HT-29 (cell line): Measurements from ENCODE around the gene CRIP1. TPM values are rescaled to one million over a fixed set of nuclear protein-coding genes. Genes with fewer than 3 reads are reported as not detected.

Source experiments
- DNase-seq: peaks from one replicate; pipeline ENCODE4 v3.0.0-alpha.2; 2015; ENCODE audit warnings: low spot score
- total RNA-seq: library from RNA; depleted of rRNA; stranded (reverse); fragments of >200 nt; shearing (Covaris generic); gene quantifications from 2 replicates; pipeline ENCODE4 v1.2.3, GENCODE V29; 2014; rRNA removed

CRIP1 gene
- total RNA-seq, 1 experiment from 2014 or later, result 791 TPM

DNA sequence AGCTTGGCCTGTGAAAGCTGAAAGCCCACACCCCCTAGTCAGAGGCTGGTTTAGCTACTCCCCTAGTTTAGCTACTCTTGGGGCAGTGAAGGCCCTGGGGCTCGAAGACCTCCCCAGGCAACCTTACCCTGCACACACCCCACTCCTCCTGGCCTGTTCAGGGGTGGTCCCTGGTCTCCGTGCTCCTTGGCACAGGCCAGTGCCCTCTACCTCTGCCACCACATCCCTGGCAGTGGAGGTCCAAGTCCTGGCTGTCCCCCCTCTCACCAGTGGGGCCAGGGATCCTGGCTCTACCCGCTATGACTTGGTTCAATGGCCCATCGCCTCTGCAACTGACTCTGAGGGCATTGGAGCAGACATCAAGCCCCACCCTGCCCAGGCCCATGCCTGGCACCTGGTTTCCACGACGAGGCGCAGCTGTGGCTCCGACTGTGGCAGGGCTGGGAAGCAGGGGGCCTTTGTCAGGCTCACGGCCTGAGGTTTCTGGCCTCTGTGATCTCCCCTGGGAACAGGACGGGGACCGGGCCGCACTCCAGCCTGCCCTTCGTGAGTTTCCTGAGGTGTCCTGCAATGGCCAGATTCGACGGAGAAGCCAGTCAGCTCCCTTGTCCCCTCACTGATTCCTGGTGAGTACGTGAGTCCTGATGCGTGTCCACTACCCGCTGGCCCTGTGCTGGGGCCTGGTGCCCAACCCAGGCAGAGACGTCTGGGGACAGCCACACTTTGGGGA lies 45.4 kb downstream of the CRIP1 start:
- no peak for DNase-seq

DNA sequence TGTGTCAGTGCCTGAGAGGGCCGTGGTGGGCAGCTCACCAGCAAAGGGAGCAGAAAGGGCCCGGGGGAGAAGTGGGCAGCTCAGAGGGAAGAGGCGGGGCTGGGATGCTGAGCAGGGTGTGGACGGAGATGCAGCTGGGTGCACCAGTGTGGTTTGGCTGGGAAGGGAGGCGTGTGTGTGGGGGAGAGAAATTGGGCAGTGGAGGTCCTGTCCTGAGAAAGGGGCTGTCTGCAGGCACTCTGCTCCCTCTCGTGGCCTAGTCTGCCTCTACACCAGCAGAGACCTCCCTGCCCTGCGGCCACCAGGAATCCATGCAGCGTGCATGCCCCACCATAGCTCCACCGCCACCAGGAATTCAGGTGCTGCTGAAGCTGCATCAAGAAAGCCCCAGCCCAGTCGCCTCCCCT lies 46.1 kb downstream of the CRIP1 start:
- no peak for DNase-seq

DNA sequence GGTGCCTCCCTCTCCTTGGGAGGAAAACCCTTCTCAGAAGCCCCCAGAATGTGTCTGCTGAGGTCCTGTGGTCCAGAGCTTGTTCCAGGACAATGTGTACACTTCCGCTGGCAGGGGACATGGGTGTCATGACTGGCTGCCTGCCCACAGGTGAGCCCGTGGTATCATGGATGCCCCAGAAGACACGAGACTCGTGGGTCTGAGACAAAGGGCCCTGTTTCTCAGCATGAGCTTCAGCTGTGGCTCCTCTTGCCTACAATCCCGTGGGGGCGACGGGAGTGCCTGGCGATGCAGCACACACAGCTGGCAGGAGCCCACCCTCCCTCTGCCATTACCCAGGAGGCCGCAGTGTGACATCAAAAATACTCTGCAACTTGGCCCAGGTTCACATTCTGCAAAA lies 46.7 kb downstream of the CRIP1 start:
- no peak for DNase-seq

DNA sequence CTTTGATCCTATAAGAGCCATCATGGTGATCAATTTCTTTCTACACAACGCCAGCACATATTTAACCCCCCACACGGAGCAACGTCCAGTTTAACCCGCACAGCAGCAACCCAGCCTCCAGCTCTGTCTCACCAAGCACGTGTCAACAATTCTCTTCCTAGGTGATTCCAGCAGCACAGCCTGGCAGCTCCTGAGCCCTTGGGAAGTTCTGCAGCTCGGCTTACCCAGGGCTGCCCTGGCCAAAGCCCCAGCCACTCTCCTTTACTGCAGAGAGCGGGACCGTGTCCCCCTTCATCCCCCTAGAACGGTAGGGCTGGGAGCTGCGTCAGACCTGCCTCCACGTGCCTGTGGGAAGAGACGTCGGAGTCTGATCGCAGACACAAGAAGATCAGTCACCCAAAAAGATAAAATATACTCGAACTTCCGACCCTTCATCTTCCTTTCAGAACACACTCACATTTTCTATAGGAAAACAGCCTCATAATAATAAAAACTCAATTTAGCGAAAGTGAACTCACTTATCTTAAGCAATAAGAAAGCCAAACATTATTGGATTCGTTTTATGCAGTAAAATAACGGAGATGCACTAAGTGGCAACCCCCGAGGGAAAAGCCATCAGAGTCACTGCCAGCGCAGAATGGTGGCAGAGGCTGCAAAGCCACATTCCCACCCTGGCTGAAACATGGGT lies 47.3 kb downstream of the CRIP1 start:
- no peak for DNase-seq

DNA sequence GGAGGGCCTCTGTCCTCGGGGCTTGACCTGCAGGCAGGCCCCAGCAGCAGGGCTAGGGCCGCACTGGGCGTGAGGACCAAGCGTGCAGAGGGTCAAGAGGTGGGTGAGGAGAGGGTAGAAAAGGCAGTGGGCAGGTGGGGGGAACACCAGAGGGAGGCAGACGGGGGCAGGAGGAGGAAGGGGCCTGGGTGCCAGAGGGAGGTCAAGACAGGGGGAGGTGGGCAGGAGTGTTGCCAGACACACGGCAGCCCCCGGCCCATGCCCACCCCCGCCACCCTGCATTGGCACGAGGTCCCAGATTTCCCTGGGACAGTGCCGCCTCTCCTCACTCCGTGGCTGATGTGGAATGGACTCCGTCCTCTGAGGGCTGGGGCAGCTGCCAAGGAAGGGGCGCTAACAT lies 47.9 kb downstream of the CRIP1 start:
- DNase-seq, result no peak

DNA sequence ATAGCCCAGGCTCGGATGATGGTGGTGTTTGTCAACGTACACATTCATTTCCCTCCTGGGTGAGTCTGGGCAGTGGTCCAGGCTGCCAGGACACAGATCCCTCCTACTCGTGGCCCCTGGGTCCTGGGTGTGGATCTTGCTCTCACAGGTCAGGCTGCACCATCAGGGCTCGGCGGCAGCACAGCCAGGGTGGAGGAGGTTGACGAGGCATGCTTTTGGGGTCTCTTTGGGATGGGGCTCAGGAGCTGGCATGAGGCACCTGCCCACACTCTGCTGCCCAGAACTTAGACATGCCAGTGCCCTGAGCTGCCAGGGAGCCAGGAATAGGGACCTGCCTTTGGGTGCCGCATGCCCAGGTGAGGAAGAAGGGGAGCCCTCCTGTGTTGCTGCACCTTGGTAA lies 49.4 kb downstream of the CRIP1 start:
- no peak for DNase-seq

DNA sequence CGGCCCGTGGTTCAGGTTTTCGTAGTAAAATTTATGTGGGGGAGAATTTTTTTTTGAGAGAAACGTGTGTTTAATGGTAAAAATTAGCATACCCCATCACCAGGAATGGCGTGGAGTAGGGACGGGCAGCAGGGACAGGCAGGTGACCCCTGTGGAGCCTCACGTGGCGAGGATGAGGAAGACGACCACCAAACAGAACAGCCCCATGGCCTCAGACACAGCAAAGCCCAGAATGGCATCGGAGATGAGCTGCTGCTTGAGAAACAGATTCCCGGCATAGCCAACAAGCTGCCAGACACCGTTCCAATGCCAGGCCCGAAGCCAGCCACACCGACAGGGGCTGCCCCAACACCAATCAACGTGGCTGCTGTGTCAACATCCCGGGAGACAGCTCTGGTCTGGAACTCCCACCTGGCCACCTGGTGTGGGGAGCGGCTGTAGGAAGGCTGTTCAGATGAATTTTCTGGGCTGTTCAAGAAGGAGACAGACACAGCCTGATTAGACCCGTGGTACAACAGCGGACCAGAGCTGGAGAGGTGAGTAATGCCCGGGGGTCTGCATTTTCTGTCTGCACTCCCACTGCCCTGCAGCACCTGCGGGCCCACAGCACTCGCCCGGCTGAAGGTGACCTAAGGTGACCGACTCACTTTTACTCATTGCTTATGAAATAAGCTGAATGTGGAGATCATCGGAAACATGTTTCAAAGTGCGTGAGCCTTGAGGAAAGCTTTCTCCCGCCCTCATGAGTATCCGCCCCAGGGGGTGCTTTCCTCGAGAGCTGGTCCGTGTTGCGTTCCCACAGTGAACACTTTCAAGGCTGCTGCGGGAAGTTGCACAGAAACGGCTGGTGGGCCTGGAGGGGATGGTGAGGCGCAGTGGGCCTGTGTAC lies 50.2 kb downstream of the CRIP1 start:
- no peak for DNase-seq

DNA sequence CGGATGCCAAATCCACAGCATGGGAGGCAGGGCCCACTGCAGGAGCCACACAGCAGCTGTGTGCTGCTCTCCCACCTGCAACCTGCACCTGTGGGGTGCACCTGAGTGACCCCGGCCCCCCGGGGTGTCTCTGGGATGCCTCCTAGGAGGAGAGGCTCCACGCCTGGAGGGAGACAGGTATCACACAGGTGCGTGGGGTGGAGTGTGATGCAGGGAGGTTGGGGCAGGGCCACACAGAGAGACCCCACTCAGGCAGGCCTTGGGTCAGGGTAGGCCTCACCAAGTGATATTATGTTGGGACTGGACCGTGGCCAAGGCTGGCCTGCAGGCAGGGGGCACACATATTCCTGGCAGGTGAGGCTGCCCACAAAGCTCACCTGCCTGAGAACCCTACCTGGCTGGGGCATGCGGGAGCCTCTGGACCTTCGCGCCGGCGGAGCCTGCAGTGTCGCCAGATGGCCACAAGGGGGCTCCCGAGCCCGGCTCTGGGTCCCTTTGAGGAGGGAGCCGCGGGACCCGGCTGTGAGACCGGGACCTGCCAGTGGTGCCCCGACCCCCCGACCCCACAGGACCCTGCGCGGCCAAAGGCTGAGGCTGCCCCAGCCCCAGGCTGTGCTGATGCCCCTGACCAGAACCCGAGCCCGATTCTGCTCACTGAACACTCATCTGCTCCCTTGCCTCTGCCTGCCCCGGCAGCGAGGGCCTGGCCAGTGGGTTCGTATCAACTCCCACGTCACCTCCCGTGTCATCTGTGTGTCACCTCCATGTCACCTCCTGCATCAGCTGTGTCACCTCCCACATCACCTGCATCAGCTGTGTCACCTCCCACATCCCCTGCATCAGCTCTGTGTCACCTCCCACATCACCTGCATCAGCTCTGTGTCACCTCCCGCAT lies 51.1 kb downstream of the CRIP1 start:
- peak; percentile 53 for DNase-seq

Other genes starting within 250 kb of the CRIP1 start
- gene BTBD6, start 238.4 kb upstream of the CRIP1 start, total RNA-seq, result 65.8 and 72.3 TPM in 2 replicates
- gene BRF1, start 185.9 kb upstream of the CRIP1 start, total RNA-seq, result 46.6 and 50.2 TPM in 2 replicates
- gene PACS2, start 172.1 kb upstream of the CRIP1 start, total RNA-seq, result 65.6 and 65.7 TPM in 2 replicates
- gene TEX22, start 88.3 kb upstream of the CRIP1 start, total RNA-seq, result not detected in 2 replicates
- 120 and 136 TPM in 2 replicates for gene MTA1, start 67.1 kb upstream of the CRIP1 start, total RNA-seq
- 267 and 274 TPM in 2 replicates for gene CRIP2, start 12.1 kb upstream of the CRIP1 start, total RNA-seq
- 112 and 140 TPM in 2 replicates for gene TEDC1, start 4.4 kb downstream of the CRIP1 start, total RNA-seq
- gene TMEM121, start 39.7 kb downstream of the CRIP1 start, total RNA-seq, result 0.31 and 0.65 TPM in 2 replicates